Fibroblast of villous mesenchyme (primary cell): ENCODE data around the gene RASD1. TPM values are rescaled to one million over a fixed set of nuclear protein-coding genes. Genes with fewer than 3 reads are reported as not detected.

Experiments used
- DNase-seq: peaks from one replicate; pipeline ENCODE4 v3.0.0-alpha.2; 2010; ENCODE audit warnings: low read depth
- H3K4me3 ChIP-seq: 2 replicates; pipeline ENCODE4 v1.5.1; 2011; ENCODE audit warnings: low read depth, mild to moderate bottlenecking, low read length
- total RNA-seq: library from RNA; depleted of rRNA; stranded (reverse); fragments of >200 nt; gene quantifications from 2 replicates; pipeline ENCODE4 v1.2.3, GENCODE V29; 2012
- TF ChIP-seq, protein P1 (sequence below): IDR thresholded peaks from 2 replicates; pipeline ENCODE4 v1.5.1; 2012; ENCODE audit warnings: low read depth, mild to moderate bottlenecking, low read length; ENCODE audit not compliant: insufficient read depth

RASD1 gene, protein sequence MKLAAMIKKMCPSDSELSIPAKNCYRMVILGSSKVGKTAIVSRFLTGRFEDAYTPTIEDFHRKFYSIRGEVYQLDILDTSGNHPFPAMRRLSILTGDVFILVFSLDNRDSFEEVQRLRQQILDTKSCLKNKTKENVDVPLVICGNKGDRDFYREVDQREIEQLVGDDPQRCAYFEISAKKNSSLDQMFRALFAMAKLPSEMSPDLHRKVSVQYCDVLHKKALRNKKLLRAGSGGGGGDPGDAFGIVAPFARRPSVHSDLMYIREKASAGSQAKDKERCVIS
- total RNA-seq, result 0.64 and 0.86 TPM in 2 replicates

DNA sequence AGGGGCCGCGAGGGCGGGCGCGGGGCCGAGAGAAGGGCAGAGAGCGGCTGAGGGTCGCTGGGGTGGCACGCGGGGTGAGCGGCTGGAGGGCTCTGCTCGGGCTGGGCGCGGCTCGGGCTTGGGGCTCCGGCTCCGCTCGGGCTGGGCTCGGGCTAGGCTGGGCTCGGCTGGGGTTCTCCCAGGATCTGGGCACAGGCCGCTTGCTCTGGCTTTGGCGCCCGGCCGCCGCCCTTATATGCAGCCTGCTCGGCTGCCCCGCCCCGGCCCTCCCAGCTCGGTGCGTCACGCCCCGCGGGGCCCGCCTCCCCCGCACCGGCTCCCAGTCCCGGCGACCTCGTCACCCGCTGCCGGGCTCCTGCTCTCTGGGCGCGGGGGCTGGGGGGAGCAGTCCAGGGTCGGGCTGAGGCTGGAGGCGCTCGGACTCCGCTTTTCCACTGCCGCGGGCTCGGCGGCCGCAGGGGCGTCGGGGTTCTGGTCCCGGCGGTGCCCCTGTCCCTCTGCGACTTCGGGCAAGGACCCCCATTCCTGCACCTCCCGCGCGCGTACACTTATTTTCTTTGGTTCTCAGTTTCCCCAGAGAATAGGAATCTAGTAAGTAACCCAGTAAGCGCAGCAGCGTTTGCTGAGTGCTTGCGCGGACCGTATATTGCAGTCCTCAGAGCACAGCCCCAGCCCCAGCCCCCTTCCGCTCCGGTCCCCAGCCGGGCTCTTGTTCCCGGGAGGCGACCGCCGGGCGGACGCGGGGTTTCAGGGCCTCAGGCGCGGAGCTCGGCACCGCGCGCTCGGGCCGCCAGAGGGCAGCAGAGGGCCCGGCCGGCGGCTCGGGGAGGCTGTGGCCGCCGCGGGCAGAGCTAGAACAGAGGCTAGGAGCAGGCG lies at the start of gene RASD1:
Gene RASD1, minus strand, starts transcription at position 207 of the 876 bp plus-strand sequence. CDS start 214 bp downstream, outside the sequence.
- H3K4me3 ChIP-seq, result peak within 1 kb of the TSS; percentile 71
- TF ChIP-seq, protein P1, sequence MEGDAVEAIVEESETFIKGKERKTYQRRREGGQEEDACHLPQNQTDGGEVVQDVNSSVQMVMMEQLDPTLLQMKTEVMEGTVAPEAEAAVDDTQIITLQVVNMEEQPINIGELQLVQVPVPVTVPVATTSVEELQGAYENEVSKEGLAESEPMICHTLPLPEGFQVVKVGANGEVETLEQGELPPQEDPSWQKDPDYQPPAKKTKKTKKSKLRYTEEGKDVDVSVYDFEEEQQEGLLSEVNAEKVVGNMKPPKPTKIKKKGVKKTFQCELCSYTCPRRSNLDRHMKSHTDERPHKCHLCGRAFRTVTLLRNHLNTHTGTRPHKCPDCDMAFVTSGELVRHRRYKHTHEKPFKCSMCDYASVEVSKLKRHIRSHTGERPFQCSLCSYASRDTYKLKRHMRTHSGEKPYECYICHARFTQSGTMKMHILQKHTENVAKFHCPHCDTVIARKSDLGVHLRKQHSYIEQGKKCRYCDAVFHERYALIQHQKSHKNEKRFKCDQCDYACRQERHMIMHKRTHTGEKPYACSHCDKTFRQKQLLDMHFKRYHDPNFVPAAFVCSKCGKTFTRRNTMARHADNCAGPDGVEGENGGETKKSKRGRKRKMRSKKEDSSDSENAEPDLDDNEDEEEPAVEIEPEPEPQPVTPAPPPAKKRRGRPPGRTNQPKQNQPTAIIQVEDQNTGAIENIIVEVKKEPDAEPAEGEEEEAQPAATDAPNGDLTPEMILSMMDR, result peak; percentile 65
- peak; percentile 88 for DNase-seq

DNA sequence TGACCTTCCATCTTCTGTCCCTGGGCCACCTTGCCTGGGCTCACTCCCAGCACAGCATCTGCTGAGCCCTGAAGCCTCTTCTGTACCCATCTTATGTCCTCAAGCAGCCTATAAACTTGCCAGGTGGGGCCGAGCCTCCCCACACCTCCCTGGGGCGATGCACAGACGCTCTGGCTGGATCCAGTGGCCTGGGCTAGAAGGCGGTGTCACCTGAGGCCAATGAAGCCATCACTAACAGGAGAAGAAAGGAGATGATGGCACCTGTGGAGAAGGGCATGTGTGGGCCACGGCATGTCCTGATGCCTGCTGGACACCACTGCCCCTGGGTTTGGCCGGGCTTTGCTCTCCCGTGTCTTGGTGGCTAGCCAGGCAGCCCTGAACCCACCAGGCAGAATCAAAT lies 49.8 kb upstream of the RASD1 start:
- no peak for DNase-seq
- TF ChIP-seq, protein P1, result no peak
- no peak overlapping the region for H3K4me3 ChIP-seq

DNA sequence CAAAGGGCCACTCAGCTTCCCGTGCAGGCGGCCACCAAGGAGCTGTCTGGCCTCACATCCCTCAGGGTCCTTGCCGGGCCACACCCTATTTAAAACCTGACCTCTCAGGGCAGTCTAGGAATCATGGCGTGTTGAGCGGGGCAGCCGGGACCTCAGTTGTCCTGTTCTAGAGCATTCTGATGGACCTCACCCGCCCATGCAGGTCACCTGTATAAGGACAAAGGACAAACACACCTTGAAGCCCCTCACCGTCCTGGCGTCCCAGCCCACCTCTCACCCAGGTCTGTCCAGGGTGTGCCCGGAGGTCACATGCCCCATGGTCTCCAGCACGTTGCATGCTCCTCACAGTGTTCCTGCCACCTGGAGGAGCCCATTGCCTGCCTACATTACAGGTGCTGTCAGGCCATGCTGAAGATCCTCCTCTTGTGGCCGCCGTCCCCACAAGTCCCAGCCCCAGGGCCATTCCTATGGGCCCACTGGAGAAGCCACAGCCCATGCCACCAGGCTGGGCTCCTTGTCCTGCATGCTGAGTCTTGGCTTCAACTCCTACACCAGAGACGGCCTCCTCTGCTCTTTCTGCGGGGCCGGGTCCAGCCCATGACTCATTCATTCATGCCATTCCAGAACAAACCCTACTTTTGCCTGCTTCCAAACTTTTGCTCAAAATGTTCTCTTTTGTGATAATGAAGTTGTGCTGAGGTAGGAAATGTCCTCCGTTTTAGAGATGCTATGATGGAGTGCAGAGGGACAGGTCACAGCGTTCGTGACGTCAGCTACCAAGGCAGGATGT lies 49.0 kb upstream of the RASD1 start:
- peak; percentile 29 for DNase-seq
- TF ChIP-seq, protein P1, result no peak
- H3K4me3 ChIP-seq, result no peak overlapping the region

DNA sequence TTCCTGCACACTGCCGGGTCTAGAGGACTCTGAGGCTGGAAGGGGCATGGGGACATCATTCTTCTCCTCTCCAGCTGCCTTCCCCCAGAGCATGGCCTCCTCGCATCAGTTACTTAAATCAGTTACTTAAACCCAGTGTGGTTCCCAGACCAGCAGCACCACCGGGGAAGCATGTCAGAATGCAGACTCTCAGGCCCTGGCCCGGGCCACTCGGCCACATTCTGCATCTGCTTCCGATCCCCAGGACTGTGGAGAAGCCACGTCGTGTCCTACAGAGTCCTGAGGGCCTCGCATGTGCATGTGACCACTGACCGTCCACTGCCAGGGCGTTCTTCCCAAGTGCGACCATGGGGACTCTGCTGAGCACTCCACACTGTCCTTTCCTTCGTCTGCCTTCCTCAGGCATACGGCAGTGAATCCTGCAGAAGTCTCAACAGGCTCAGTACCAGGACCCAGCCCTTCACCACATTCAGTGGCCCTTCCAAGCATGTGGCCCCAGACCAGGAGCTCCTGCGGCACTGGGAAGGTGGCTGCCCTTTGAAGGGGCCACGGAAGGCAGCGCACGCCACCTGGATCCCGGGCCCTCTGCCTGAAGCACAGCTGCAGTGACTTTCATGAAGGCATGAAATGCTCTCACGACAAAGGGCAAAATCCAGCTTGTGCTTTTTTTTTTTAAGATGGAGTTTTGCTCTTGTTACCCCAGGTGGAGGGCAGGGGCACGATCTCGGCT lies 46.9 kb upstream of the RASD1 start:
- TF ChIP-seq, protein P1, result no peak
- DNase-seq, result no peak
- H3K4me3 ChIP-seq, result no peak overlapping the region

DNA sequence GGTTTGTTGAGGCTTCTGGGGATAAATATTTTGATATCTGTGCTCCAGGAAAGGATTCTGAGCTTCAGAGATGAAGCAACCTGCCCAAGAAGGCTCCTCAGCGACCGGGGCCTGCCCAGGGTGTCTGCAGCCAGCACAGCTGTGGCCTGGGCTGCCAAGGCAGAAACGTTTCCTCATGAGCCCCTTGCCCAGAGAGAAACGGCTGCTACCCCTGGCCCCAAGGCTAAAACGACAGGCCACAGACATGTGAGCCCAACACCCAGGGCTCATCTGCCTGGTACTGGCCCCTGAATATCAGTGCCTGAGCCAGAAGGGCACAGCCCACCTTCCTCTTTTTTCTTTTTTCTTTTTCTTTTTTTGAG lies 45.4 kb upstream of the RASD1 start:
- H3K4me3 ChIP-seq, result no peak overlapping the region
- TF ChIP-seq, protein P1, result no peak
- DNase-seq, result no peak
